ENCODE results near the gene TTC7B.

TTC7B gene

GRCh38 chr14:90557516-90557915 lies 258.7 kb downstream of the TTC7B start:
- Histone ChIP-seq H3K36me3 (ENCODE audit: control insufficient read depth, insufficient read depth, low read length) (no peaks in the 10 kb centered on the region), H3K27ac (ENCODE audit: insufficient read depth, low read length, poor library complexity, severe bottlenecking) (no peak overlapping the region), H3K4me1 (ENCODE audit: control insufficient read depth, insufficient read depth, low read length, poor library complexity, severe bottlenecking) (no peaks in the 10 kb centered on the region), H3K27me3 (replicated peaks; ENCODE audit: control insufficient read depth, insufficient read depth, low read length, poor library complexity, severe bottlenecking) (no peaks in the 10 kb centered on the region), H3K9me3 (ENCODE audit: control insufficient read depth, low read length) (no peaks in the 10 kb centered on the region), H3K4me3 (ENCODE audit: insufficient read depth, low read depth, low read length, poor library complexity, severe bottlenecking) (no peak overlapping the region)
- no peak for DNase-seq

GRCh38 chr14:90556666-90557450 lies 259.4 kb downstream of the TTC7B start:
- Histone ChIP-seq H3K27ac (ENCODE audit: insufficient read depth, low read length, poor library complexity, severe bottlenecking) (no peak overlapping the region), H3K27me3 (replicated peaks; ENCODE audit: control insufficient read depth, insufficient read depth, low read length, poor library complexity, severe bottlenecking) (no peaks in the 10 kb centered on the region), H3K4me1 (ENCODE audit: control insufficient read depth, insufficient read depth, low read length, poor library complexity, severe bottlenecking) (no peaks in the 10 kb centered on the region), H3K4me3 (ENCODE audit: insufficient read depth, low read depth, low read length, poor library complexity, severe bottlenecking) (no peak overlapping the region), H3K36me3 (ENCODE audit: control insufficient read depth, insufficient read depth, low read length) (no peaks in the 10 kb centered on the region), H3K9me3 (ENCODE audit: control insufficient read depth, low read length) (no peaks in the 10 kb centered on the region)
- DNase-seq: no peak

- H3K4me3 ChIP-seq (ENCODE audit: insufficient read depth, low read depth, low read length, poor library complexity, severe bottlenecking): no peak overlapping the region
Measured at GRCh38 chr14:90556012-90556477, 260.2 kb downstream of the TTC7B start.

DNA sequence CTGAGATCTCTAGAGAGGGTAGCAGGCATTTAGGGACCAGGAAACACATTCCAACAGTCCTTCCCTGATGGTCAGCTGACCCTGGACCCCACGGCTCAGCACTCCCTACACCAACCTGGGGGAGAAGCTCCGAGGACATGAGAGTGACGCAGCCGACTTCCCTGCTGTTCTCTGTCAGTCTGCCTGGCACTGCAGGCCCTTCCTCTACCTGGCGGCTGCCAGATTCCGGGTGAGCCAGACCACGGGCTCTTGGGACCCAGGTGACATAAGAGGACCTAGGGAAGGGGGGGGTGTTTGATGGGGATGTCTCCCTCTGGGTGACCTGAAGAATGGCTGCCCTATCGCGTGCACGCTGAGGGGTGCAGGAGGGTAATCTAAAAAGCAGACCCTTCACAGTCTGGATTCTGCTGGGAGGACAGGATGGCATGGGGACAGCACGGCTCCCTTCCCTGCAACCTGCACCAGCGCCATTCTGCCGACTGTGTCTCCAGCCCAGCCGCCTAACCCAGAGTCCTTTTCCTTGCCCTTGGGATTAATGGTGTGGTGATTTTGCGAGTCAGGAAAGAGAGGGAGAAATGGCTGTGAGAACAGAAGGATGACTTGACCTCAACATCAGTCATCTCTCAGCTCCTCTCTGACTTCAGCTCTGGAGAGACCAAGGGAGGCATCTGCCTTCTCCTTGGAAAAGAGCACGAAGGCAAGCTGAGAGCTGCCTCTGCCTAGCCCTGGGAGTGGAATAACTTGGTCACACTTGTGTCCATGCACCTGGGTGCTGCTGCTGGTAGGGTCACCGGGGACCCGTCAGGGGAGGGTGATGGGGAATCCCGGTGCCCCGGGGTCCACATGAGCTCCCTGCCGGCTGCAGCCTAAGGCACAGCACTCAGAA lies 260.9 kb downstream of the TTC7B start:
- no peak for DNase-seq
- Histone ChIP-seq H3K9me3 (ENCODE audit: control insufficient read depth, low read length) (no peaks in the 10 kb centered on the region), H3K36me3 (ENCODE audit: control insufficient read depth, insufficient read depth, low read length) (no peaks in the 10 kb centered on the region), H3K27ac (ENCODE audit: insufficient read depth, low read length, poor library complexity, severe bottlenecking) (no peak overlapping the region), H3K4me1 (ENCODE audit: control insufficient read depth, insufficient read depth, low read length, poor library complexity, severe bottlenecking) (no peaks in the 10 kb centered on the region), H3K4me3 (ENCODE audit: insufficient read depth, low read depth, low read length, poor library complexity, severe bottlenecking) (no peak overlapping the region), H3K27me3 (replicated peaks; ENCODE audit: control insufficient read depth, insufficient read depth, low read length, poor library complexity, severe bottlenecking) (no peaks in the 10 kb centered on the region)

More at GRCh38 chr14:90556012-90556477, 260.2 kb downstream of the TTC7B start:
- Histone ChIP-seq H3K27me3 (replicated peaks; ENCODE audit: control insufficient read depth, insufficient read depth, low read length, poor library complexity, severe bottlenecking) (no peaks in the 10 kb centered on the region), H3K9me3 (ENCODE audit: control insufficient read depth, low read length) (no peaks in the 10 kb centered on the region), H3K4me1 (ENCODE audit: control insufficient read depth, insufficient read depth, low read length, poor library complexity, severe bottlenecking) (no peaks in the 10 kb centered on the region), H3K36me3 (ENCODE audit: control insufficient read depth, insufficient read depth, low read length) (no peaks in the 10 kb centered on the region), H3K27ac (ENCODE audit: insufficient read depth, low read length, poor library complexity, severe bottlenecking) (no peak overlapping the region)
- DNase-seq: no peak

DNA sequence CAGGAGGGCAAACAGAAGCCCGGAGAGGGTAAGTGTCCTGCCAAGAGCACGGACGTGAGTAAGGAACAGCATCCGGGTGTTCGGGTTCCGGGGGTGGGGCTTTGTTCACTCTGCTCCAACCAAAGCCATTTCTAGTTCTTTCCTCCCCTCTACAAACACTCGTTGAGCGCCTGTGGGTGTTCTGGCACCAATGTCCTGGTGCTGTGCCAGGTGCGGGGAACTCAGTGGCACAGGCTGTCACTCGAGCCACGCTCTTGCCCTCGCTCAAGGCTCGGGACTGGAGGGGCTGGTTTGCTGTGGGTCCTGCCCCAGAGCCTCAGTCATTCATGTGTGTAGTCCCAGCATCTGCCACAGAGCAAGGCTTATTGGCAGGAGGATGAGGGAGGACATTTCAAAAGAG lies 261.9 kb downstream of the TTC7B start:
- Histone ChIP-seq H3K36me3 (ENCODE audit: control insufficient read depth, insufficient read depth, low read length) (no peaks in the 10 kb centered on the region), H3K9me3 (ENCODE audit: control insufficient read depth, low read length) (no peaks in the 10 kb centered on the region), H3K4me3 (ENCODE audit: insufficient read depth, low read depth, low read length, poor library complexity, severe bottlenecking) (no peak overlapping the region), H3K4me1 (ENCODE audit: control insufficient read depth, insufficient read depth, low read length, poor library complexity, severe bottlenecking) (no peaks in the 10 kb centered on the region), H3K27ac (ENCODE audit: insufficient read depth, low read length, poor library complexity, severe bottlenecking) (no peak overlapping the region), H3K27me3 (replicated peaks; ENCODE audit: control insufficient read depth, insufficient read depth, low read length, poor library complexity, severe bottlenecking) (no peaks in the 10 kb centered on the region)
- DNase-seq: no peak

DNA sequence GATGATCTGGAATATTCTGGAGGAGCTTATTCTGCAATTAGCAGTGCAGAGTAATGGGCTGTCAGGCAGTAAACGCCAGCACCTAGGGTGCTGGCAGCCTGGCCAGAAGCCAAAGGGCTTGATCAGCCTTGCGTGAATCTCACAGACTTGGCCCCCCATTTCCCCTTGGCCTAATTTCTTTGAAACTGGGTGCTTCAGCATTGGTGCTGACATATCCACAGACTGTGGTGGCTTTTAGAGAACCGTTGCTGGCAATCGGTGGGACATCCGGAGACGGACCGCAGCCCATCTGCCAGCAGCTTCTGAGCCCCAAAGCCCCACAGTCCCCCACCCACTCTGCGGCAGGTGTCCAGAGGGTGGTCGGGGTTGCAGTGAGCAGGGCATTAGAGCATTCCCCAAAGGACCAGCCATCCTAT lies 262.3 kb downstream of the TTC7B start:
- no peaks in the 10 kb centered on the region for H3K36me3 ChIP-seq (ENCODE audit: control insufficient read depth, insufficient read depth, low read length)
- H3K4me1 ChIP-seq (ENCODE audit: control insufficient read depth, insufficient read depth, low read length, poor library complexity, severe bottlenecking): no peaks in the 10 kb centered on the region
- H3K9me3 ChIP-seq (ENCODE audit: control insufficient read depth, low read length): no peaks in the 10 kb centered on the region
- H3K27me3 ChIP-seq (replicated peaks; ENCODE audit: control insufficient read depth, insufficient read depth, low read length, poor library complexity, severe bottlenecking): no peaks in the 10 kb centered on the region
- no peak for DNase-seq
- H3K27ac ChIP-seq (ENCODE audit: insufficient read depth, low read length, poor library complexity, severe bottlenecking): no peak overlapping the region
- H3K4me3 ChIP-seq (ENCODE audit: insufficient read depth, low read depth, low read length, poor library complexity, severe bottlenecking): no peak overlapping the region

- Histone ChIP-seq H3K4me1 (ENCODE audit: control insufficient read depth, insufficient read depth, low read length, poor library complexity, severe bottlenecking) (no peaks in the 10 kb centered on the region), H3K27ac (ENCODE audit: insufficient read depth, low read length, poor library complexity, severe bottlenecking) (no peak overlapping the region), H3K36me3 (ENCODE audit: control insufficient read depth, insufficient read depth, low read length) (no peaks in the 10 kb centered on the region), H3K4me3 (ENCODE audit: insufficient read depth, low read depth, low read length, poor library complexity, severe bottlenecking) (no peak overlapping the region), H3K9me3 (ENCODE audit: control insufficient read depth, low read length) (no peaks in the 10 kb centered on the region), H3K27me3 (replicated peaks; ENCODE audit: control insufficient read depth, insufficient read depth, low read length, poor library complexity, severe bottlenecking) (no peaks in the 10 kb centered on the region)
- no peak for DNase-seq
Measured at GRCh38 chr14:90553298-90553920, 262.8 kb downstream of the TTC7B start.

GRCh38 chr14:90552465-90553297 lies 263.5 kb downstream of the TTC7B start:
- Histone ChIP-seq H3K36me3 (ENCODE audit: control insufficient read depth, insufficient read depth, low read length) (no peaks in the 10 kb centered on the region), H3K27ac (ENCODE audit: insufficient read depth, low read length, poor library complexity, severe bottlenecking) (no peak overlapping the region), H3K9me3 (ENCODE audit: control insufficient read depth, low read length) (no peaks in the 10 kb centered on the region), H3K27me3 (replicated peaks; ENCODE audit: control insufficient read depth, insufficient read depth, low read length, poor library complexity, severe bottlenecking) (no peaks in the 10 kb centered on the region), H3K4me1 (ENCODE audit: control insufficient read depth, insufficient read depth, low read length, poor library complexity, severe bottlenecking) (no peaks in the 10 kb centered on the region), H3K4me3 (ENCODE audit: insufficient read depth, low read depth, low read length, poor library complexity, severe bottlenecking) (no peak overlapping the region)
- no peak for DNase-seq

DNA sequence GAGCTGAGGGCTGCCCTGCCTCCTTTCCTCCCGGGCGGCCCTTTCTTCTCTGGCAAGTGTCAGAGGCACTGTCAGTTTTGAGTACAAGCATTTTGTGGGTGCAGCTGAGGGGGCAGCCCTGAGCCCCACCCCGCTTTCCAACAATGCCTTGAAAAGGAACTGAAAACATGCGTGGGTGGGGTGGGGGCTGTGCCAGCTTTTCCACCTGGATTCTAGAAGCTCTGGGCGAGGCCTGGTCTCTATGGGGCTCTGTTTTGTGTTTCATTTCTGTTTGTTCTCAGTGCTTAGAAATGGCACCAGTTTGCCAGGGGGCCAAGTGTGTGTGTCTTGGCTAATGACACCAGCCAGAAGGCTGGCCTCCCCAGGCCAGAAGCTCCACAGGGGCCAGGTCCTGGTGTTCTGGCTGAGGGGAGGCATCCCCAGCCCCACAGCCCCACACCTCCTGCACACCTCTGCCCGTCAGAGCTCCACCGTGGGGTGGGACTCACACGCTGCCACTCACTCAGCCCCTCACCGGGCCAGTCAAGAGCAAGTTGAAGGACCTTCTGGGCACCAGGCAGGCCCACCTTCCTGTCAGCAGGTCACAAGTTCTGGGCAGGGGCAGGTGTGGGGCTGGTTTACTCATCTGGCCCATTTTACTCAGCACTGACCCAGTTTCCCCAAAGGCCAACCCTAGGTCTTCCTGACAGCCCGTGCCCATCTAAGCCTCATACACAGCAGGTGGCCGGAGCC lies 264.3 kb downstream of the TTC7B start:
- Histone ChIP-seq H3K36me3 (ENCODE audit: control insufficient read depth, insufficient read depth, low read length) (no peaks in the 10 kb centered on the region), H3K9me3 (ENCODE audit: control insufficient read depth, low read length) (no peaks in the 10 kb centered on the region), H3K27me3 (replicated peaks; ENCODE audit: control insufficient read depth, insufficient read depth, low read length, poor library complexity, severe bottlenecking) (no peaks in the 10 kb centered on the region), H3K27ac (ENCODE audit: insufficient read depth, low read length, poor library complexity, severe bottlenecking) (no peak overlapping the region), H3K4me3 (ENCODE audit: insufficient read depth, low read depth, low read length, poor library complexity, severe bottlenecking) (no peak overlapping the region), H3K4me1 (ENCODE audit: control insufficient read depth, insufficient read depth, low read length, poor library complexity, severe bottlenecking) (no peaks in the 10 kb centered on the region)
- no peak for DNase-seq
